Prostate gland (tissue), 2 donors: ENCODE results near the gene PTPRA. TPM values are rescaled to one million over a fixed set of nuclear protein-coding genes. Genes with fewer than 3 reads are reported as not detected.
"Not testable (repeated sequence)": the region's sequence is repeated elsewhere in the genome, so short reads cannot be mapped to it uniquely, and the experiment has no call there.

Experiments
- DNase-seq: peaks from one replicate; pipeline ENCODE4 v3.0.0-alpha.2; 2019; ENCODE audit warnings: low spot score
- H3K27ac ChIP-seq, 2 donors: fragments of 200-600 bp; sonication (generic); 2 replicates each; pipeline ENCODE4 v1.5.1; 2017 to 2019
- H3K27me3 ChIP-seq: fragments of 200-600 bp; sonication (generic); replicated peaks from 2 replicates; pipeline ENCODE4 v1.5.1; 2019; ENCODE audit not compliant: insufficient read depth
- H3K36me3 ChIP-seq, 2 donors: fragments of 200-600 bp; sonication (generic); 1 replicate in 1 of 2; 2 replicates in 1 of 2; pipeline versions ENCODE4 v1.5.1 to v1.8.1; 2017 to 2019
- H3K4me1 ChIP-seq: fragments of 200-600 bp; sonication (generic); replicated peaks from 2 replicates; pipeline ENCODE4 v1.5.1; 2019
- H3K4me3 ChIP-seq, 2 donors: fragments of 200-600 bp; sonication (generic); 2 replicates each; pipeline ENCODE4 v1.5.1; 2017 to 2019
- H3K9me3 ChIP-seq: fragments of 200-600 bp; sonication (generic); 2 replicates; pipeline ENCODE4 v1.5.1; 2017
- CTCF ChIP-seq, 4 experiments: fragments of 200-600 bp in 2 of 4; fragments of 450-650 bp in 2 of 4; sonication (generic) in 2 of 4; IDR thresholded peaks; 1 replicate in 3 of 4; 2 replicates in 1 of 4; pipeline ENCODE4 v1.5.1; 2016 to 2019; ENCODE audit warnings: antibody characterized with exemption in 4 of 4, mild to moderate bottlenecking in 2 of 4, moderate library complexity in 2 of 4
- POLR2A ChIP-seq: fragments of 450-650 bp; IDR thresholded peaks from one replicate; pipeline ENCODE4 v1.6.1; 2016; ENCODE audit warnings: antibody characterized with exemption, mild to moderate bottlenecking
- POLR2AphosphoS5 ChIP-seq: sonication (generic); formaldehyde crosslinking; IDR thresholded peaks from one replicate; pipeline ENCODE4 v1.6.1; 2017; ENCODE audit warnings: antibody characterized with exemption
- WGBS: methylation state at CpG from one replicate; pipeline ENCODE4 v1.1.5; 2018; 5-methylcytosine and 5-hydroxymethylcytosine counted together
- intact Hi-C: fragments of 100-400 bp; cut with DNase I; formaldehyde crosslinking; loops from one replicate; pipeline ENCODE4 v1.14.2; 2022
- total RNA-seq, 2 donors: library from RNA; depleted of rRNA; stranded (reverse); fragments of >200 nt; gene quantifications; one replicate each; pipeline ENCODE4 v1.1.0, GENCODE V29; 2016

Gene PTPRA
- total RNA-seq, 2 donors from 2014 or later: 57.7 to 83.6 TPM

GRCh38 chr20:3074812-3075211 is 201.5 kb downstream of the PTPRA start:
- Histone ChIP-seq H3K27me3 (no peaks in the 10 kb centered on the region), H3K9me3 (no peaks in the 10 kb centered on the region), H3K4me3 (no peak overlapping the region), H3K36me3 (no peaks in the 10 kb centered on the region), H3K27ac (no peak overlapping the region), H3K4me1 (no peaks in the 10 kb centered on the region)
- intact Hi-C loops: no loop called here
- TF ChIP-seq CTCF (IDR thresholded peaks at IDR 0.05): no peak
- TF ChIP-seq POLR2A: no peak
- no peak for TF ChIP-seq POLR2AphosphoS5
- DNase-seq: no peak
- WGBS: 47% methylated on average over 6 of the region's 6 CpGs

GRCh38 chr20:3075315-3075714 is 202.0 kb downstream of the PTPRA start:
- H3K36me3 ChIP-seq, H3K27ac ChIP-seq, H3K9me3 ChIP-seq, DNase-seq, H3K4me3 ChIP-seq, intact Hi-C loops, H3K27me3 ChIP-seq, H3K4me1 ChIP-seq: not testable (repeated sequence)
- 67% methylated on average over 6 of the region's 6 CpGs for WGBS

DNA sequence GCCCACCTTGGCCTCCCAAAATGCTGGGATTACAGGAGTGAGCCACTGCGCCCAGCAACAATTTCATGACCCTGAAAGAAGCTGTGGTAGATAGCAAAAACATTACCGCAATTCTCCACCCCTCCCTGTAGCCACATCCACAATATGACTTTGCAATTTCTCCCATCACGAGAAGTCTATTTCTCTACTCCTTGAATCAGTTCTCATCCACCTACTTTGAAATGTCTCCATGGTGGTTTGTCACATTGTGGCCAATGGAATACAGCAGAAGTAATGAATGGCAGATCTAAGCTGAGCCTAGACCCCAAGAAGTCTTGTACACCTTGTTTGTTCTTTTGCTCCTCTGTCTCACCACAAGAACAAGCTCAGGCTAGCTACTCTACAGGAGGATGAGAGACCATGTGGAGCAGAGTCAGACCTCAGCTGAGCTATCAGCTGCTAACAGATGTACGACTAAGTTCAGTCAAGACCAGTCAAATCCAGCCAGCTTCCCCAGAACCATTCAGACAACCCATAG is 204.4 kb downstream of the PTPRA start:
- H3K27me3 ChIP-seq: no peaks in the 10 kb centered on the region
- H3K36me3 ChIP-seq: no peaks in the 10 kb centered on the region
- no peaks in the 10 kb centered on the region for H3K4me1 ChIP-seq
- no peak for DNase-seq
- WGBS: 89% methylated on average over 4 of the region's 4 CpGs
- H3K4me3 ChIP-seq: no peak overlapping the region
- no peak overlapping the region for H3K27ac ChIP-seq
- no peaks in the 10 kb centered on the region for H3K9me3 ChIP-seq
- TF ChIP-seq POLR2AphosphoS5 (no peak), CTCF (IDR thresholded peaks at IDR 0.05) (no peak)
- intact Hi-C loops: no loop called here

- 58% methylated on average over 6 of the region's 6 CpGs for WGBS
- Histone ChIP-seq H3K4me3 (no peak overlapping the region), H3K36me3 (no peaks in the 10 kb centered on the region), H3K9me3 (no peaks in the 10 kb centered on the region), H3K27me3 (no peaks in the 10 kb centered on the region), H3K4me1 (no peaks in the 10 kb centered on the region), H3K27ac (no peak overlapping the region)
- intact Hi-C loops: no loop called here
- no peak for DNase-seq
- TF ChIP-seq POLR2AphosphoS5 (no peak), POLR2A (no peak), CTCF (IDR thresholded peaks at IDR 0.05) (no peak)
Observed at GRCh38 chr20:3080939-3081388, 207.7 kb downstream of the PTPRA start.

GRCh38 chr20:3081641-3082040 is 208.4 kb downstream of the PTPRA start:
- no peaks in the 10 kb centered on the region for H3K9me3 ChIP-seq
- DNase-seq: no peak
- no peaks in the 10 kb centered on the region for H3K27me3 ChIP-seq
- TF ChIP-seq CTCF (IDR thresholded peaks at IDR 0.05): no peak
- no peak for TF ChIP-seq POLR2AphosphoS5
- no peak for TF ChIP-seq POLR2A
- intact Hi-C loops: no loop called here
- no peak overlapping the region for H3K27ac ChIP-seq
- H3K36me3 ChIP-seq: no peaks in the 10 kb centered on the region
- WGBS: 89% methylated on average over 11 of the region's 11 CpGs
- no peak overlapping the region for H3K4me3 ChIP-seq
- no peaks in the 10 kb centered on the region for H3K4me1 ChIP-seq
